ENCODE results near the gene SYMPK. TPM values are rescaled to one million over a fixed set of nuclear protein-coding genes. Genes with fewer than 3 reads are reported as not detected.

SYMPK gene
- total RNA-seq, 1 donor from 2014 or later: 70.6 TPM

DNA sequence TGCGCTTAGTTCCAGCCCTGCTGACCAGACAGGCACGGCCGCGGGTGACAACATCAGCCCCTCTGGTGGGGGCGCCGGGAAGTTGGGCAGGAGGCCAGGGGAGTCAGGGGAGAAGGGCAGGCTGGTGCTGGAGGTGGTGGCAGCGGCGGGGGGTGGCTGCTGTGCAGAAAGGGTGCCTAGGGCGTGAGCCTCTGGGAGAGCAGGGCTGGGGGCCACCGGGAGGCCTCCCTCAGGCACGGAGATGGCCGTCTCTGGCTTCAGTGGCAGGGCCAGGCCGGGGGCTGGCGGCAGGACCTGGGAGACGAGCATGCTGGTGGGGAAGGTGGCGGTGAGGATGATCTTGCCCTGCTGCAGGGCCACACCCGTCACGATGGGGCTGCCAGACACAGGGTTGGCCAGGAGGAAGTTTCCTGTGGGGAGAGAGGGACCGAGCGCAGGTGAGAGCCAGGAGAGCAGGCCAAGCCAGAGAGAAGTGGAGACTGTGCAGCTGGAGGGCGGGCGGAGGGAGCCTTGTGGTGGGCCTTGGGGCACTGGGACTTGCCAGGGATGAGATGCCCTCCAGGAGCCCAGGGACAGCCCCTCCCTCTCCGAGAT is 97.1 kb downstream of the SYMPK start:
- DNase-seq (no peak), ATAC-seq (no peak)
- Histone ChIP-seq H3K4me1 (peaks cover 25% of the 10 kb centered on the region), H3K9me3 (no peaks in the 10 kb centered on the region), H3K27me3 (no peaks in the 10 kb centered on the region), H3K4me3 (no peak overlapping the region), H3K27ac (no peak overlapping the region), H3K36me3 (no peaks in the 10 kb centered on the region)
- intact Hi-C loops (cut with DNase I): no loop called here
- TF ChIP-seq CTCF (IDR thresholded peaks at IDR 0.05): no peak

Other genes with a start within 250 kb of the SYMPK start
- 54.4 TPM for gene EML2, start 223.8 kb downstream of the SYMPK start, total RNA-seq
- 4.8 TPM for gene GIPR, start 194.9 kb downstream of the SYMPK start, total RNA-seq
- 188 TPM for gene SNRPD2, start 171.2 kb downstream of the SYMPK start, total RNA-seq
- 7.0 TPM for gene QPCTL, start 170.5 kb downstream of the SYMPK start, total RNA-seq
- 16.5 TPM for gene FBXO46, start 132.3 kb downstream of the SYMPK start, total RNA-seq
- gene MEIOSIN, start 129.7 kb downstream of the SYMPK start, total RNA-seq: not detected
- gene SIX5, start 93.9 kb downstream of the SYMPK start, total RNA-seq: 15.5 TPM
- 50.1 TPM for gene DMPK, start 80.7 kb downstream of the SYMPK start, total RNA-seq
- gene DMWD, start 70.3 kb downstream of the SYMPK start, total RNA-seq: 58.7 TPM
- 0.38 TPM for gene RSPH6A, start 47.8 kb downstream of the SYMPK start, total RNA-seq
- 1.6 TPM for gene FOXA3, start 1.2 kb upstream of the SYMPK start, total RNA-seq
- gene IRF2BP1, start 23.0 kb upstream of the SYMPK start, total RNA-seq: 25.0 TPM
- gene MYPOP, start 39.5 kb upstream of the SYMPK start, total RNA-seq: 7.9 TPM
- not detected for gene NANOS2, start 51.6 kb upstream of the SYMPK start, total RNA-seq
- 21.2 TPM for gene NOVA2, start 110.7 kb upstream of the SYMPK start, total RNA-seq
- gene CCDC61, start 132.3 kb upstream of the SYMPK start, total RNA-seq: 15.4 TPM
- 0.58 TPM for gene PGLYRP1, start 159.9 kb upstream of the SYMPK start, total RNA-seq
- not detected for gene IGFL4, start 177.9 kb upstream of the SYMPK start, total RNA-seq

Measured in upper lobe of right lung (tissue), 1 donor.